HG03045 (cell line): ENCODE measurements around the gene CFAP298.

Experiments used
- ATAC-seq: cut with Tn5 transposase; IDR thresholded peaks from one replicate; pipeline ENCODE4 v1.9.1; 2021; ENCODE audit warnings: mild to moderate bottlenecking, moderate library complexity; ENCODE audit not compliant: unreplicated experiment

CFAP298 gene

GRCh38 chr21:32599526-32599925, 12.7 kb downstream of the CFAP298 start:
- ATAC-seq: no peak

GRCh38 chr21:32599091-32599490, 13.1 kb downstream of the CFAP298 start:
- no peak for ATAC-seq

DNA sequence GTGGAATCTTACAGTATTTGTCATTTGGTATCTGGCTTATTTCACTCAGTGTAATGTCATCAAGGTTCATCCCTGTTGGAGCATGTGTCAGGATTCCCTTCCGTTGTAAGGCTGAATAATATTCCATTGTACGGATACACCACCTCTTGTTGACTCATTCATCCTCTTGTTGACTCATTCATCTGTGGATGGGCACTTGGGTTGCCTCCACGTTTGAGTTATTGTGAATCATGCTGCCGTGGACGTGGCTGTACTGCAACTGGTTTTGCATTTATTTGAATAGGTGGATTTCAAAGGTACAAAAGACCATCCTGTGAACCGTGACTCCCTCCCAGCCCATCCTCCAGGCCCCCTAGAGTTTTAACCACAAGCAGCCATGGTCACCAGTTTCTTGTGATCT, 15.0 kb downstream of the CFAP298 start:
- ATAC-seq: no peak

- ATAC-seq: no peak
These were observed 16.7 kb downstream of the CFAP298 start for GRCh38 chr21:32595431-32595830.

DNA sequence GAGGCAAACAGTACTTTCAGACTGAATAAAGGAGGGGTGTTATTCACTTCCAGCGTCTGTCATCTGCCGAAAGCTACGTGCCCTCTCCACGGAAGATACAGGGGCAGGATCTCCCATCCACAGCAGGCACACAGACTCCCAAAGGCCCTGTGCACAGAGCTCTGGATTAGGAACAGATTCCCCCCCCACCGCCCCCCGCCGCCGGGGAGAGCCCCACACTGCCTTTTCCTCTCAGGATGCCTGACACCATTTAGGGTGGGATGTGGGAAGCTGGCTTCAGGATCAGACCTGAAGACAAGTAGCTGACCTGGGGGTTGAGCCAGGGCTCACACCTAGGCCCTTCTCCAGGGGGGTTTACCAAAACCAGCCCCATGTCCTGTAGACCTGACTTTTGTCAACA, 18.5 kb downstream of the CFAP298 start:
- ATAC-seq: no peak

GRCh38 chr21:32592929-32593502, 19.2 kb downstream of the CFAP298 start:
- no peak for ATAC-seq

- no peak for ATAC-seq
These were observed 22.0 kb downstream of the CFAP298 start for GRCh38 chr21:32590130-32590529.

GRCh38 chr21:32587651-32588050, 24.5 kb downstream of the CFAP298 start:
- ATAC-seq: no peak

GRCh38 chr21:32587120-32587519, 25.1 kb downstream of the CFAP298 start:
- ATAC-seq: no peak

DNA sequence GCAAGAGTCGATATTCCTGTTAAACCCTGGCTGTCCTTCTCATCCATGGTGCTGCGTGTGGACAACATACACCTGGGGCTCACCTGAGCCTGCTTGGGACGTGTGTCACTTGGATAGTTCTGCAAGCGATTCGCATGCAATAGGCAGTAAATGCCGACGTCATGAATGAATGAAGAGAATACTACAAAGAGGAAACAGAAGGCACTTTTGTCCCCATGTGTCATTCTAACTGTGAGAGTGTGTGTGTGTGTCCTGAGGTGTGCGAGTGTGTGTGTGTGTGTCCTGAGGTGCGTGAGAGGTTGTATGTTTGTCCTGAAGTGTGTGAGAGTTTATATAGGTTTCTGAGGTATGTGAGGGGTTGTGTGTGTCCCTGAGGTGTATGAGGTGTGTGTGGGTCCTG, 26.2 kb downstream of the CFAP298 start:
- no peak for ATAC-seq

GRCh38 chr21:32585042-32585710, 27.0 kb downstream of the CFAP298 start, which contains the start of gene TCP10L:
TSS of gene TCP10L (minus strand) at chr21:32585523. CDS start at chr21:32584304, 1,219 bp downstream.
- ATAC-seq: no peak

DNA sequence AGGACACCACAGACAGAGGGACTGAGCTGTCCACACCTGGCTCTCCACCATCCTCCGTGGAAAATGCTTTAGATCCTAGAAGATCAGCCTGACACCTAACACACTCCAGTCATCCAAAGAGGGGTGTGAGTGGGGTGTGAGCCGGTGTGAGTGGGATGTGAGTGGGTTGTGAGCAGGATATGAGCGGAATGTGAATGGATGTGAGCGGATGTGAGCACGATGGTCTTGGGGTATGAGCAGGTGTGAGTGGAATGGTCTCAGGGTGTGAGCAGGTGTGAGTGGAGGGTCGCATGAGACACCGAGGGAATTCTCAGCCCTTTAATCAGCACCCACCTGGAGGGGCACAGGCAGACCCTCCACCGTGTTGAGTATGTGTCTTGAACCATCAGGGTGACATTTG, 27.7 kb downstream of the CFAP298 start:
- no peak for ATAC-seq

GRCh38 chr21:32581732-32582131, 30.4 kb downstream of the CFAP298 start:
- ATAC-seq: no peak

GRCh38 chr21:32580949-32581348, 31.2 kb downstream of the CFAP298 start:
- ATAC-seq: no peak

DNA sequence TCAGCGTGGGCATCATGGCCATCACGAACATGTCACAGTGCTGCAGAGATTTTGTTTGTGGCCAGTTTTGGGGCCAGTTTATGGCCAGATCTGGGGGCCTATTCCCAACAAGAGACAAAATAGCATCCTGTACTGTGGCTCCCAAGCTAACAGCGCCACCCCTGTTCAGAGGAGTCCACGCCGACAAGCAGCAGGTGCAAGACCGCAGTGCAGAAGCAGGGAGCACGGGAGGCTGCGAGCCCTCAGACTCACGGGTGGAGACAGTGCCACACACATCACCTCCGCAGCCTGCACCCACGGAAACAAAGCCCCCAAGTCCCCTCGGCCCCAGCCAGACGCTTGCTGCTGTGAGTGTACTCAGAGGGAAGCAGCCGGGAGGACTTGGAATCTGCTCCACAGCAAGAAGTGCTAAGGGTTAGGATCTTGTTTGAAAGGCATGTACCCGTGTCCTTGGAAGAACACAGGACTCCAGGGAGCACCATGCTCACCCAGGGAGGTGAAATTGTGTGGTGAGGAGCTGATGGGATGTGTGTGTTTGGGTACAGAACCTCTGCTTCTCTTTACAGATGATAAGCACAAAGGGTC, 34.0 kb downstream of the CFAP298 start:
- ATAC-seq: no peak

DNA sequence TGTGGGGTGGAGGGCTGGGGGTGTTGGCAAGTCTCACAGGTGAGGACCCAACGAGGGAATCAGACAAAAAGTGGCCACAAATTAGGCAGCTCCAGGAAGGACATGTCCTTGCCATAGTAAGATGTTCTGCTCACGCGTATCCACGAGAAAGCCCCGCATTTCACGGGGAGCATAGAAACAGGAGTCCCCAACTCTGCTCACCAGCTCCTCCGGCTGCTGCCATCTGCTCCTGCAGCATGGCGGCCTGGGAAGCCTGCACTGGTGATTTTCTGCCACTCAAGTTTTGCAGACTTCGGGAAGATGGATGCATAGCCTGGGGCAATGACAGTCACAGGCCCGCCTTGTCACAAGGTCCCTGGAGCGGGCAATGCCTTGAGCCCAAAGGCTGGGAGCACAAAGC, 36.2 kb downstream of the CFAP298 start:
- ATAC-seq: no peak

- ATAC-seq: no peak
These were observed 36.9 kb downstream of the CFAP298 start for GRCh38 chr21:32574946-32575925.

DNA sequence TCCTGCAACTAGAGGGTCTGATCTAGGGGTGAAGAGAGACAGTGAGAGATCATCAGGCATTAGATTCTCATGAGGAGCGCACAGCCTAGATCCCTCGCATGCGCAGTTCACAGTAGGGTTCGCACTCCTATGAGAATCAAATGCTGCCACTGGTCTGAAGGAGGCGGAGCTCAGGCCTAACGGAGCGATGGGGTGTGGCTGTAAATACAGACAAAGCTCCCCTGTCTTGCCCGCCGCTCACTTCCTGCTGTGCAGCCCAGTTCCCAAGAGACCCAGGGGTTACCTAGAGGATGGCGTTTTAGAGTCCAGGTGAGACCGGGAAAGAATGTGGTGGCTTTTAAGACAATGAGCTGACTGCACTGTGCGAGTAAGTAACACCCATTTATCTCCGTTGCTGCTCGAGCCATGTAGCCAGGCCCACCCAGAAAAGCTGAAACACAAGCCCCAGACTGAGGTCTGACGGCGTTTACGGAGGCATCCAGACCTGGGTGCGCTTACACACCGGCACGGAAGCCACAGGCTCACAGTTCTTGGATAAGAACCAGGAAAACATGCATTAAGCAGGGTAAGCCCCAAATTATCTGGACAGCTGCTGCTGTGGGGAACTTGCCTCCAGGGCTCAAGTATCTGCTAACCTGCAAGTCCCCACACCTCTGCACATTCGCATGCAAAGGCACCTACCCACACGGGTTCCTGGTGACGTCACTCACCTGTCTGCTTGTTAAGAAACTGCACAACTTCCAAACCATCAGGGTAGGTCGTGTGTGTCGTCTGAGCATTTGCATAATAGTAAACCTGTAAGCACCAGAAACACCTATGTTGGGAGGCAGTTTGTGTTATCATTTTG, 39.4 kb downstream of the CFAP298 start:
- ATAC-seq: no peak

DNA sequence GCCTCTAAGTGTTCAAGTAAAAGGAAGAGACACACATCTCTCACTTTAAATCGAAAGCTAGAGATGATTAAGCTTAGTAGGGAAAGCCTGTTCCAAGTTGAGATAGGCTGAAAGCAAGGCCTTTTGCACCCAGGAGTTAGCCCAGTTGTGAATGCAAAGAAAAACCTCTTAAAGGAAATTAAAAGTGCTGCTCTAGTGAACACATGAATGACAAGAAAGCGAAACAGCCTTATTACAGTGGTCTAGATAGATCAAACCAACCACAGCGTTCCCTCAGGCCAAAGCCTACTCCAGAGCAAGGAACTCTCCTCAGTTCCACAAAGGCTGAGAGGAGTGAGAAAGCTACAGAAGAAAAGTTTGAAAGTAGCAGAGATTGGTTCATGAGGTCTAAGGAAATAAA, 41.7 kb downstream of the CFAP298 start:
- no peak for ATAC-seq
